Measurements from ENCODE around the gene LSM10.

LSM10 gene
- 1.7 to 25.0 (median 6.6) reads per million in 17 experiments for total RNA-seq

GRCh38 chr1:36397378-36398230, at the start of gene LSM10:
Gene LSM10, minus strand, starts transcription at chr1:36397908. Its CDS starts 3,779 bp downstream, at chr1:36394129.
- peak; percentile 96 to 97 (median 97) for DNase-seq

GRCh38 chr1:36447450-36447849, 49.7 kb upstream of the LSM10 start:
- DNase-seq = no peak

DNA sequence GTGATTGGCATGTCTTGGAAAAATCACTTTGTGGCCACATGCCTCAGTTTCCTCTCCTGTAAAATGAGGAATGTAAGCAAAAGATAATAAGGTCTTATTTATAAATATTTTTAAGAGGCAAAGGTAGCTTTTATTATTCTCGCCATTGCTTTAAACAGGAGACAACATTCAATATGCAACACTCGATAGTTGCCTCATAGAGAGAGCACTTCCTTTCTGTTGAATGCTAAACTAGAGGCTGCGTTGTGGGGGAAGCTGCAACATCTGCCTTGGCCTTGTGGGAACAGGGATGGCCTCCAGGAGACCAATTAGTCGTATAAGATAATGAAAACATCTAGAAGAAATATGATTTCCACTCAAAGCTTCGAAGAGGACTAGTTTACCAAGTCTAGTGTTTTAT, 49.0 kb upstream of the LSM10 start:
- peak; percentile 39 to 76 (median 65) for DNase-seq

DNA sequence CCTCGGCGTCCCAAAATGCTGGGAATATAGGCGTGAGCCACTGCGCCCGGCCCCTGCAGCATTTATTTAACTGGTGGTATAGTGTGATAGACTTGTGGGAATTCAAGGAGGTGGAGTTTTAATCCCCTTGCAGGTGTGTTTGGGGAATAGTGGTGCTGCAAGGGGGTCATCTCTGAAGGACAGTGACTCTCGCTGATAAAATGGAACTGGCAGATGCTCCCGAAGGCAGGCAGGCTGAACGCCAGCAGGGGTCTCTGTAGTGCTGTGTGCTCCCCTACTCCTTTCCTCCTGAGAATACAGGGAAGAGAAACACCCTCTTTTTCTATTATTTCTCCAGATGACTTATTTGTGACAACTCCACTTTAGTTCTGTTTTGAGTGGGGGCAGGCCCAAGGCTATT, 48.6 kb upstream of the LSM10 start:
- peak; percentile 69 to 80 (median 70) for DNase-seq

- peak in 1 of 4 experiments; percentile 9 for DNase-seq
These were observed 45.6 kb upstream of the LSM10 start for GRCh38 chr1:36443297-36443696.

- no peak for DNase-seq
These were observed 44.6 kb upstream of the LSM10 start for GRCh38 chr1:36442337-36442736.

DNA sequence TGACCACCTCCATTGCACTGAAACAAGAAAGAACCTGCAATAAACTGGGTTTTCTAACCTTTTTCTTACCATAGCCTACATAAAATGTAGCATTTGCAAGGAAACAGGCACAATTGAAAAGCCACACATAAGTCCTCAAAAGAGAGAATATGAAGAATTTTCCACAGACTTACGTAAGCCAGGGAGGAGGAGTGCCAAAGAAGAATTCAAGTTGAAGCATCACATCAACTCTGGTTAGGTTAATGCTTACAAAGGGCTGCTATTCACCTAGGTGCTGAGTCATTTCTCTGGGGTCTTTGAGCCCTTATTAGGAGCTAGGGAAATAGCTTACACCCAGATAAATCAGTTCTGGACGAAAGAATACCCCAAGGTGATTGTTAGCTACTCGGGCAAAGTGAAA, 42.9 kb upstream of the LSM10 start:
- DNase-seq = no peak

GRCh38 chr1:36440044-36440443, 42.3 kb upstream of the LSM10 start:
- DNase-seq = no peak

DNA sequence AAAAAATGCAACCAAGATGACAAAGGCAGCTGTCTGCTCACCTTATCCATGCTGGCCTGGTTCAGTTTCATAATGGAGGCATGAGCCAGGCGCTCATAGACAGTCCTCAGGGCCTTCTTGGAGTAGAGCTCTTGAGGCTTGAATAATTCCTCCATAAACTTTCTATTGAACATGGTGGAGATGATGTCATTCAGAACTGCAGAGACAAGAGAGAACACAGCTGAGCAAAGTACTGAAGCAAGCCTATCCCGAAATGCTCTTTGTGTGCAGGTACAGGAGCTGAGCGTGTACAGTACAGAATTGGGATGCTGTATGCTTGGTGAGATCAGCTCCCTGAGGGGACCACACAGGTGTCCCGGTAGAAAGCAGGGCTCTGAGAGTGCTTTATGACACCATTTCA, 41.0 kb upstream of the LSM10 start:
- DNase-seq = no peak

GRCh38 chr1:36436821-36437220, 39.1 kb upstream of the LSM10 start:
- DNase-seq = no peak

- DNase-seq = no peak
These were observed 35.4 kb upstream of the LSM10 start for GRCh38 chr1:36433102-36433501.

DNA sequence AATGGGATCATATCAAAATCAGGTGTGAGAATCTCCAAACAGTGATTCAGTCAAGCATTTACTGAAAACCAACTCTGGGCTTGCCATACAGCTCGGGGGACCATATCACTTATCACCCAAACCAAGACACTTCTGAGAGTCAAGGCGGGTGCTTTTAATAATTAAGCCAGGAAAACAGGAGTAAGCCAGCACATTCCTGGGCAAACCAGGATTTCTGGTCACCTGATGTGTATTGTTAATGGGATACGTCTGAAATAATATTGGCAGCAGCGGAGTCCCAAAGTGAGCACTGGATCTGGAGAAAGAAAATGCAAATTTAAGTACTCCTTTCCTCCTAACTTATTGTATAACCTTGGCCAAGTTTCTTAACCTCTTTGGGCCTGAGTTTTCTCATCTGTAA, 34.9 kb upstream of the LSM10 start:
- DNase-seq = no peak

GRCh38 chr1:36425791-36426190, 28.1 kb upstream of the LSM10 start:
- no peak for DNase-seq

GRCh38 chr1:36421649-36422048, 23.9 kb upstream of the LSM10 start:
- DNase-seq = no peak

DNA sequence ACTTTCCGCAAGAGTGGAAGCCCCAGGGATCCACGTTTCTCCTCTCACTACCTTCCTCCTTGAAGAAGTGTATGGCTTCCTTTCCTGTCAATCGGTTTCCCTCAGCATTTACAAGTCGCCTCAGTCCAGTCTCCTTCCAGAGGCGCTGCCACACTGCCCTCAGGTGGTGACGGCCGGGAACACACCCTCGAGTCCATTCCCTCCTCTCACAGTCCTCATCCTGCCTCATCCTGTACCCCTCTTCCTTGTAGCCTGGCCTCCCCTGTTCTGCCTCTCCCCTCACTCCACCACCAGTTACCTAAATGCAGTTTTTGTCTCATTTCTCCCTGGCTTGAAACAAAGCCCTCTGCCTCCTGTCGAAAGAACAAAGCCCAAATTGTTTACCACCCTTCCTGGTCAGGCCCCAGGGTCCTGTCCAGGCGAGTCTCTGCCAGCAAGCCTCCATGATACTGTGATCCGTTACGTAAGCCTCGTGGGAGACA, 23.2 kb upstream of the LSM10 start:
- DNase-seq = peak; percentile 91 to 95 (median 93)

DNA sequence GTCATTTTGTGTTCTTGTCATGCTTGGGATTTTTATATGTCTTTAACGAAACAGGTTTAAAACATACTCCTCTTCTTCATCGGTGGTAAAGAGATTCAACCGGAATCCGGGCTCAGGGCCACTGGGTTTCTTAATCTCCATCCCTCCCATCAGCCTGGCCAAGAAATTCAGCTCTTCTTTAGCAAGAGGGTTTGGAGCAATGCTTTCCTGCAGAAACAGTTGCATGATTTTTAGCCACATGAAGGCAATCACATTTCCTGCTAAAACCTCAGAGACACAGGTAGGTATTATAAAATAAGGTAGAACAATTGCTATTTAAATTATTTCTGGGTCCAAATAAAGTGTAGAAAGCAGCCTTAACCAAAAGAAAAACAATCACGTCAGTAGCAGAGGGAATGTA, 22.7 kb upstream of the LSM10 start:
- no peak for DNase-seq

DNA sequence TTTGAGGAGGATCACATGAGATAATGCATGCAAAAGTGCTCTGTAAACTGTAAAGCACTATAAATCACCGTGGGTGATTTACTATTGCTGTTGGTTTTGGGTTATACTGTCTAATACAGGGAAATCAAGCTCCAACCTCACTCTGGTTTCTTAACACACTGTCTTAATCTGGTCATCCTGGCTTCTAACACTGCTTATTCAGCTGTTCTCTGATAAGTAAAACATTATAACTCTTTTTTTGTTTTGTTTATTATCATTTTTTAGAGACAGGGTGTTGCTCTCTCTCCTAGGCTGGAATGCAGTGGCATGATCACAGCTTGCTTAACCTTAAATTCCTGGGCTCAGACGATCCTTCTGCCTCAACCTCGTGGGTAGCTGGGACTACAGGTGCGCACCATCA, 21.9 kb upstream of the LSM10 start:
- no peak for DNase-seq

DNA sequence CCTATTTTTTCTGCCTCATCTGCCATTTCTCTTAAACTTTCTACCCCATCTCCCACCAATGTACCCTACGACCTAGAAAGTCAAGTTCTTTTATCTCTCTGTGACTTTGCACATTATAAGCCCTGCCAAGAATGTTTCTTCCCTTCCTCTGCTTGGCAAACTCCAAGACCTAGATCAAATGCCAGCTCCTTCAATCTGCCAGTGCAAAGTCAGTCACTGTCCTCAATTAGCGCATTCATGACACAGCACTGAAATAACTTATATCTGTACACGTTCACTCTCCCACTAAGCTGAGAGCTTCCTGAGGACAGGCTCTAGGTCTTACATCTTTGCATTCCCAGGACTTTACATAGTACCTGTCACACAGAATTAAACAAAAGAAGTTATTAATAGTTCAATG, 21.4 kb upstream of the LSM10 start:
- DNase-seq = no peak

- DNase-seq = no peak
These were observed 20.2 kb upstream of the LSM10 start for GRCh38 chr1:36417931-36418330.

GRCh38 chr1:36415661-36416326, 18.1 kb upstream of the LSM10 start:
- DNase-seq = no peak

DNA sequence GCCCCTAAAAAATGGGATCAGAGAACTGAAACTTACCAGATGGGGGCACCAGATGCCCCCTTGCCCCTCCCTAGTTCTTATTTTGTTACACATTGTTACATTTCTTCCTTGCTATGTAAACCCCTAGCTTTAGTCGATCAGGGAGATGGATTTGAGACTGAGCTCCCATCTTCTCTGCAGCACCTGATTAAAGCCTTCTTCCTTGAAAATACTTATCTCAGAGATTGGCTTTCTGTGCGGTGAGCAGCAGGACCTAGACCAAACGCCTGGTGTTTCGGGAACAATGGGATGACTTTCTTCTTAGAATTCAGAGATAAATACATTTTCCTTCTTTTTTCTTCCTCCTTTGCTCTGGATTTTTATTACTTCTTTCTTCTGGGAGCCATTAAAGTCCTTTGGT, 16.7 kb upstream of the LSM10 start:
- no peak for DNase-seq

DNA sequence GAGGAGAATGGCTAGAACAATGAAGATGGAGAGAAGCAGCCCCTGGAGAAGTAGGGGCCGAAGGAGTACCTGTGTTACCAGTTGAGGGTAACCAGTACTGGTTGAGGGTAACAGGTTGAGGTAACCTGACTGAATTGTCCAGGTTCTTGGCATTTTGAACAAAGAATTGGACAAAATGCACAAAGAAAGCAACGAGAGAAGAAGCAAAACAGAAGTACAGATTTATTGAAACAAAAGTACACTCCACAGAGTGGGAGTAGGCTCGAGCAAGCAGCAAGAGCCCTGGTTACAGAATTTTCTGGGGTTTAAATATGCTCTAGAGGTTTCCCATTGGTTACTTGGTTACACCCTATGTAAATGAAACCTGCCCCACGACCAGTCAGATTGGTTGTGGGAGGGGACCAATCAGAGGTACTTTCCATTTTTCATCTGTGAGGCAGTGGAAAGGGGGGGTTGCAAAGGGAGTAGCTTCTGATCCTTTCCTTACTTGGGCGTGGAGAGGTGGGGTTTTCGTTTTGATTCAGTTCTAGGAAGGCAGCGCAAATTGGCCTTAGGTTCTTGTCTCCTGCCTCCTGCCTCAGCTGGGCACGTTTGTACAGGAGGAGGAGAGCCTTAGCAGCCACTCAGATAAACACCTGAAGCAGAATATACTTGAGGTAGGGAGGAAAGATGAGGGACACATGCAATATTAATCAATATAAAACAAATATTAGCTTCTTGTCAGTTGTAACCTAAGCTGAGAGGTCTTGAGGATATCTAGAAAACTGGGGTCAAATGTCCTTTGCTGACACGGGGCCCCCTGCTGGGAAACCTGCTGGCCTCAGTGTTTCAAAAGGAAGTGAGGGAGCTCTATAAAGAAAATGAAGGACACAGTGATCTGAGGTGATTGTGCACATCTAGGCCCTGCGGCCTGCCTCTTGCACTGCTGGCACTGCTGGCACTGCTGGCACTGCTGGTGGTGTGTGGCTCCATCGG, 14.3 kb upstream of the LSM10 start:
- peak in 3 of 4 experiments; percentile 26 to 45 (median 35) for DNase-seq

- DNase-seq = no peak
These were observed 10.8 kb upstream of the LSM10 start for GRCh38 chr1:36408479-36408878.
